Measurements from ENCODE around the gene DIPK1C. TPM values are rescaled to one million over a fixed set of nuclear protein-coding genes. Genes with fewer than 3 reads are reported as not detected.

Gene DIPK1C
- total and polyA plus RNA-seq, 2 experiments from 2014 or later = not detected

- no peak overlapping the region for H3K4me2 ChIP-seq (ENCODE audit: unreplicated experiment)
- TF ChIP-seq EZH2phosphoT487 (IDR thresholded peaks at IDR 0.05; ENCODE audit: insufficient read depth, low read depth) (no peak), EZH2 (IDR thresholded peaks at IDR 0.05; ENCODE audit: insufficient read depth, poor library complexity, severe bottlenecking) (no peak)
- H3F3A ChIP-seq (ENCODE audit: insufficient read depth) = no peaks in the 10 kb centered on the region
- no peaks in the 10 kb centered on the region for H3K4me1 ChIP-seq (ENCODE audit: insufficient read depth)
- H3K9ac ChIP-seq = no peak overlapping the region
- peaks cover 18% of the 10 kb centered on the region for H3K27me3 ChIP-seq (replicated peaks; ENCODE audit: insufficient read depth)
- H3K36me3 ChIP-seq (ENCODE audit: low read depth) = no peaks in the 10 kb centered on the region
- DNase-seq = no peak
- no peaks in the 10 kb centered on the region for H3K79me2 ChIP-seq (ENCODE audit: insufficient read depth)
- H3K4me3 ChIP-seq = no peak overlapping the region
- H3K27ac ChIP-seq = no peak overlapping the region
- no peaks in the 10 kb centered on the region for H3K9me2 ChIP-seq (ENCODE audit: insufficient read depth)
- 67 to 72% methylated on average over 11 of the region's 11 CpGs for WGBS, 2 experiments (ENCODE audit: low coverage in 1 of 2, low lambda C conversion rate in 2 of 2, missing lambda C conversion rate in 2 of 2)
- no peaks in the 10 kb centered on the region for H3K9me3 ChIP-seq (ENCODE audit: low read depth)
- no peaks in the 10 kb centered on the region for H4K20me1 ChIP-seq (ENCODE audit: insufficient read depth)
- in situ Hi-C loops (cut with MboI) = loop anchor here (25.0 kb wide), 1 partner anchor 295 kb away; no protein-coding TSS in a partner anchor
- H2AFZ ChIP-seq = no peak overlapping the region
Observed at GRCh38 chr18:74482697-74483096, 25.6 kb upstream of the DIPK1C start.

- H3K79me2 ChIP-seq (ENCODE audit: insufficient read depth) = no peaks in the 10 kb centered on the region
- H3K27me3 ChIP-seq (replicated peaks; ENCODE audit: insufficient read depth) = peaks cover 15% of the 10 kb centered on the region
- no peak overlapping the region for H3K4me3 ChIP-seq
- H3K4me2 ChIP-seq (ENCODE audit: unreplicated experiment) = no peak overlapping the region
- H3K4me1 ChIP-seq (ENCODE audit: insufficient read depth) = no peaks in the 10 kb centered on the region
- H3K9me2 ChIP-seq (ENCODE audit: insufficient read depth) = no peaks in the 10 kb centered on the region
- H2AFZ ChIP-seq = no peak overlapping the region
- in situ Hi-C loops (cut with MboI) = loop anchor here (25.0 kb wide), 1 partner anchor 293 kb away; no protein-coding TSS in a partner anchor
- no peak for DNase-seq
- no peaks in the 10 kb centered on the region for H3K36me3 ChIP-seq (ENCODE audit: low read depth)
- H3K27ac ChIP-seq = no peak overlapping the region
- TF ChIP-seq EZH2 (IDR thresholded peaks at IDR 0.05; ENCODE audit: insufficient read depth, poor library complexity, severe bottlenecking) (no peak), EZH2phosphoT487 (IDR thresholded peaks at IDR 0.05; ENCODE audit: insufficient read depth, low read depth) (no peak)
- no peaks in the 10 kb centered on the region for H3F3A ChIP-seq (ENCODE audit: insufficient read depth)
- no peaks in the 10 kb centered on the region for H4K20me1 ChIP-seq (ENCODE audit: insufficient read depth)
- no peaks in the 10 kb centered on the region for H3K9me3 ChIP-seq (ENCODE audit: low read depth)
- 73 to 75% methylated on average over 7 of the region's 7 CpGs for WGBS, 2 experiments (ENCODE audit: low coverage in 1 of 2, low lambda C conversion rate in 2 of 2, missing lambda C conversion rate in 2 of 2)
- no peak overlapping the region for H3K9ac ChIP-seq
Observed at GRCh38 chr18:74480149-74480651, 23.1 kb upstream of the DIPK1C start.

GRCh38 chr18:74479486-74480148 is 22.5 kb upstream of the DIPK1C start:
- no peaks in the 10 kb centered on the region for H3K9me2 ChIP-seq (ENCODE audit: insufficient read depth)
- no peaks in the 10 kb centered on the region for H3K79me2 ChIP-seq (ENCODE audit: insufficient read depth)
- H3K9me3 ChIP-seq (ENCODE audit: low read depth) = no peaks in the 10 kb centered on the region
- no peak overlapping the region for H3K9ac ChIP-seq
- no peaks in the 10 kb centered on the region for H3K36me3 ChIP-seq (ENCODE audit: low read depth)
- in situ Hi-C loops (cut with MboI) = loop anchor here (25.0 kb wide), 1 partner anchor 292 kb away; no protein-coding TSS in a partner anchor
- H3K4me1 ChIP-seq (ENCODE audit: insufficient read depth) = no peaks in the 10 kb centered on the region
- WGBS, 2 experiments (ENCODE audit: low coverage in 1 of 2, low lambda C conversion rate in 2 of 2, missing lambda C conversion rate in 2 of 2) = 85 to 87% methylated on average over 16 of the region's 16 CpGs
- H3K27me3 ChIP-seq (replicated peaks; ENCODE audit: insufficient read depth) = peaks cover 17% of the 10 kb centered on the region
- DNase-seq = no peak
- H3F3A ChIP-seq (ENCODE audit: insufficient read depth) = no peaks in the 10 kb centered on the region
- no peak overlapping the region for H2AFZ ChIP-seq
- TF ChIP-seq EZH2phosphoT487 (IDR thresholded peaks at IDR 0.05; ENCODE audit: insufficient read depth, low read depth) = no peak
- TF ChIP-seq EZH2 (IDR thresholded peaks at IDR 0.05; ENCODE audit: insufficient read depth, poor library complexity, severe bottlenecking) = no peak
- no peak overlapping the region for H3K27ac ChIP-seq
- no peak overlapping the region for H3K4me3 ChIP-seq
- H4K20me1 ChIP-seq (ENCODE audit: insufficient read depth) = no peaks in the 10 kb centered on the region
- H3K4me2 ChIP-seq (ENCODE audit: unreplicated experiment) = no peak overlapping the region

- WGBS, 2 experiments (ENCODE audit: low coverage in 1 of 2, low lambda C conversion rate in 2 of 2, missing lambda C conversion rate in 2 of 2) = 25 to 32% methylated on average over 6 of the region's 6 CpGs
- in situ Hi-C loops (cut with MboI) = loop anchor here (25.0 kb wide), 1 partner anchor 292 kb away; no protein-coding TSS in a partner anchor
- no peak for DNase-seq
Observed at GRCh38 chr18:74478880-74479279, 21.8 kb upstream of the DIPK1C start.

More at GRCh38 chr18:74478880-74479279, 21.8 kb upstream of the DIPK1C start:
- TF ChIP-seq EZH2phosphoT487 (IDR thresholded peaks at IDR 0.05; ENCODE audit: insufficient read depth, low read depth) (no peak), EZH2 (IDR thresholded peaks at IDR 0.05; ENCODE audit: insufficient read depth, poor library complexity, severe bottlenecking) (no peak)
- no peak overlapping the region for H3K4me2 ChIP-seq (ENCODE audit: unreplicated experiment)
- no peak overlapping the region for H3K9ac ChIP-seq
- H3K9me3 ChIP-seq (ENCODE audit: low read depth) = no peaks in the 10 kb centered on the region
- no peaks in the 10 kb centered on the region for H3F3A ChIP-seq (ENCODE audit: insufficient read depth)
- no peak overlapping the region for H3K27ac ChIP-seq
- H3K4me1 ChIP-seq (ENCODE audit: insufficient read depth) = no peaks in the 10 kb centered on the region
- H3K4me3 ChIP-seq = no peak overlapping the region
- H2AFZ ChIP-seq = no peak overlapping the region
- H4K20me1 ChIP-seq (ENCODE audit: insufficient read depth) = no peaks in the 10 kb centered on the region
- H3K36me3 ChIP-seq (ENCODE audit: low read depth) = no peaks in the 10 kb centered on the region
- no peaks in the 10 kb centered on the region for H3K9me2 ChIP-seq (ENCODE audit: insufficient read depth)
- H3K79me2 ChIP-seq (ENCODE audit: insufficient read depth) = no peaks in the 10 kb centered on the region
- peaks cover 21% of the 10 kb centered on the region for H3K27me3 ChIP-seq (replicated peaks; ENCODE audit: insufficient read depth)
